H1 (cell line): ENCODE data around the gene DRD2. TPM values are rescaled to one million over a fixed set of nuclear protein-coding genes. Genes with fewer than 3 reads are reported as not detected.

Experiments used
- FOSL1 ChIP-seq: IDR thresholded peaks from 2 replicates; pipeline ENCODE4 v1.6.1; 2011; ENCODE audit warnings: mild to moderate bottlenecking, low read depth, low read length, moderate library complexity; ENCODE audit not compliant: insufficient read depth
- MAX ChIP-seq: IDR thresholded peaks from 2 replicates; pipeline ENCODE4 v1.6.1; 2012; ENCODE audit warnings: inconsistent platforms
- POU5F1 ChIP-seq: IDR thresholded peaks from 2 replicates; pipeline ENCODE4 v1.6.1; 2011; ENCODE audit warnings: low read depth, mild to moderate bottlenecking, low read length, moderate library complexity
- SP2 ChIP-seq: IDR thresholded peaks from 2 replicates; pipeline ENCODE4 v1.6.1; 2012; ENCODE audit warnings: mild to moderate bottlenecking, low read length, inconsistent platforms
- polyA plus RNA-seq, 7 experiments: library from polyadenylated mRNA; depleted of rRNA in 3 of 7; stranded (reverse) in 5 of 7; unstranded in 2 of 7; fragments of >200 nt in 5 of 7; fragments of 200-250 nt in 2 of 7; gene quantifications; 1 replicate in 5 of 7; 2 replicates in 1 of 7; 4 replicates in 1 of 7; pipeline versions ENCODE4 v1.2.1 to v1.2.3, GENCODE V29; 2011 to 2013; ENCODE audit warnings: missing spikeins in 2 of 7, mixed read lengths in 2 of 7
- total RNA-seq: library from RNA; stranded (reverse); fragmentation: NEBNext Ultra II Directional; extraction: Animal tissue kit (Norgen Biotek cat#: 25700); gene quantifications from 2 replicates; pipeline ENCODE4 v1.2.1, GENCODE V29; 2021
- TF ChIP-seq, protein P1 (sequence below): fragments of 300-600 bp; sonication (generic); IDR thresholded peaks from 2 replicates; pipeline ENCODE4 v1.7.1; 2012; ENCODE audit warnings: low read length, moderate library complexity, mild to moderate bottlenecking, inconsistent platforms; ENCODE audit not compliant: insufficient replicate concordance

Gene DRD2
- total and polyA plus RNA-seq, 2 of the 8 experiments (the other 6 are each of a cell fraction or from before 2014, with no cell fraction given), result 0.26 to 0.41 TPM

- TF ChIP-seq MAX (no peak), FOSL1 (no peak), POU5F1 (no peak), SP2 (no peak)
- TF ChIP-seq, protein P1, sequence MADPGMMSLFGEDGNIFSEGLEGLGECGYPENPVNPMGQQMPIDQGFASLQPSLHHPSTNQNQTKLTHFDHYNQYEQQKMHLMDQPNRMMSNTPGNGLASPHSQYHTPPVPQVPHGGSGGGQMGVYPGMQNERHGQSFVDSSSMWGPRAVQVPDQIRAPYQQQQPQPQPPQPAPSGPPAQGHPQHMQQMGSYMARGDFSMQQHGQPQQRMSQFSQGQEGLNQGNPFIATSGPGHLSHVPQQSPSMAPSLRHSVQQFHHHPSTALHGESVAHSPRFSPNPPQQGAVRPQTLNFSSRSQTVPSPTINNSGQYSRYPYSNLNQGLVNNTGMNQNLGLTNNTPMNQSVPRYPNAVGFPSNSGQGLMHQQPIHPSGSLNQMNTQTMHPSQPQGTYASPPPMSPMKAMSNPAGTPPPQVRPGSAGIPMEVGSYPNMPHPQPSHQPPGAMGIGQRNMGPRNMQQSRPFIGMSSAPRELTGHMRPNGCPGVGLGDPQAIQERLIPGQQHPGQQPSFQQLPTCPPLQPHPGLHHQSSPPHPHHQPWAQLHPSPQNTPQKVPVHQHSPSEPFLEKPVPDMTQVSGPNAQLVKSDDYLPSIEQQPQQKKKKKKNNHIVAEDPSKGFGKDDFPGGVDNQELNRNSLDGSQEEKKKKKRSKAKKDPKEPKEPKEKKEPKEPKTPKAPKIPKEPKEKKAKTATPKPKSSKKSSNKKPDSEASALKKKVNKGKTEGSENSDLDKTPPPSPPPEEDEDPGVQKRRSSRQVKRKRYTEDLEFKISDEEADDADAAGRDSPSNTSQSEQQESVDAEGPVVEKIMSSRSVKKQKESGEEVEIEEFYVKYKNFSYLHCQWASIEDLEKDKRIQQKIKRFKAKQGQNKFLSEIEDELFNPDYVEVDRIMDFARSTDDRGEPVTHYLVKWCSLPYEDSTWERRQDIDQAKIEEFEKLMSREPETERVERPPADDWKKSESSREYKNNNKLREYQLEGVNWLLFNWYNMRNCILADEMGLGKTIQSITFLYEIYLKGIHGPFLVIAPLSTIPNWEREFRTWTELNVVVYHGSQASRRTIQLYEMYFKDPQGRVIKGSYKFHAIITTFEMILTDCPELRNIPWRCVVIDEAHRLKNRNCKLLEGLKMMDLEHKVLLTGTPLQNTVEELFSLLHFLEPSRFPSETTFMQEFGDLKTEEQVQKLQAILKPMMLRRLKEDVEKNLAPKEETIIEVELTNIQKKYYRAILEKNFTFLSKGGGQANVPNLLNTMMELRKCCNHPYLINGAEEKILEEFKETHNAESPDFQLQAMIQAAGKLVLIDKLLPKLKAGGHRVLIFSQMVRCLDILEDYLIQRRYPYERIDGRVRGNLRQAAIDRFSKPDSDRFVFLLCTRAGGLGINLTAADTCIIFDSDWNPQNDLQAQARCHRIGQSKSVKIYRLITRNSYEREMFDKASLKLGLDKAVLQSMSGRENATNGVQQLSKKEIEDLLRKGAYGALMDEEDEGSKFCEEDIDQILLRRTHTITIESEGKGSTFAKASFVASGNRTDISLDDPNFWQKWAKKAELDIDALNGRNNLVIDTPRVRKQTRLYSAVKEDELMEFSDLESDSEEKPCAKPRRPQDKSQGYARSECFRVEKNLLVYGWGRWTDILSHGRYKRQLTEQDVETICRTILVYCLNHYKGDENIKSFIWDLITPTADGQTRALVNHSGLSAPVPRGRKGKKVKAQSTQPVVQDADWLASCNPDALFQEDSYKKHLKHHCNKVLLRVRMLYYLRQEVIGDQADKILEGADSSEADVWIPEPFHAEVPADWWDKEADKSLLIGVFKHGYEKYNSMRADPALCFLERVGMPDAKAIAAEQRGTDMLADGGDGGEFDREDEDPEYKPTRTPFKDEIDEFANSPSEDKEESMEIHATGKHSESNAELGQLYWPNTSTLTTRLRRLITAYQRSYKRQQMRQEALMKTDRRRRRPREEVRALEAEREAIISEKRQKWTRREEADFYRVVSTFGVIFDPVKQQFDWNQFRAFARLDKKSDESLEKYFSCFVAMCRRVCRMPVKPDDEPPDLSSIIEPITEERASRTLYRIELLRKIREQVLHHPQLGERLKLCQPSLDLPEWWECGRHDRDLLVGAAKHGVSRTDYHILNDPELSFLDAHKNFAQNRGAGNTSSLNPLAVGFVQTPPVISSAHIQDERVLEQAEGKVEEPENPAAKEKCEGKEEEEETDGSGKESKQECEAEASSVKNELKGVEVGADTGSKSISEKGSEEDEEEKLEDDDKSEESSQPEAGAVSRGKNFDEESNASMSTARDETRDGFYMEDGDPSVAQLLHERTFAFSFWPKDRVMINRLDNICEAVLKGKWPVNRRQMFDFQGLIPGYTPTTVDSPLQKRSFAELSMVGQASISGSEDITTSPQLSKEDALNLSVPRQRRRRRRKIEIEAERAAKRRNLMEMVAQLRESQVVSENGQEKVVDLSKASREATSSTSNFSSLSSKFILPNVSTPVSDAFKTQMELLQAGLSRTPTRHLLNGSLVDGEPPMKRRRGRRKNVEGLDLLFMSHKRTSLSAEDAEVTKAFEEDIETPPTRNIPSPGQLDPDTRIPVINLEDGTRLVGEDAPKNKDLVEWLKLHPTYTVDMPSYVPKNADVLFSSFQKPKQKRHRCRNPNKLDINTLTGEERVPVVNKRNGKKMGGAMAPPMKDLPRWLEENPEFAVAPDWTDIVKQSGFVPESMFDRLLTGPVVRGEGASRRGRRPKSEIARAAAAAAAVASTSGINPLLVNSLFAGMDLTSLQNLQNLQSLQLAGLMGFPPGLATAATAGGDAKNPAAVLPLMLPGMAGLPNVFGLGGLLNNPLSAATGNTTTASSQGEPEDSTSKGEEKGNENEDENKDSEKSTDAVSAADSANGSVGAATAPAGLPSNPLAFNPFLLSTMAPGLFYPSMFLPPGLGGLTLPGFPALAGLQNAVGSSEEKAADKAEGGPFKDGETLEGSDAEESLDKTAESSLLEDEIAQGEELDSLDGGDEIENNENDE, result no peak
- TF ChIP-seq, all 59 proteins: peak for 0
Observed at GRCh38 chr11:113394919-113395318, 80.3 kb downstream of the DRD2 start (continued).
